Middle frontal gyrus (tissue), 1 donor: ENCODE results near the gene INO80C.
A peak's percentile ranks its signal among the peaks of the same experiment; 100 is the strongest.

Experiments
- DNase-seq: peaks from one replicate; pipeline ENCODE4 v3.0.0-alpha.2; 2015; ENCODE audit warnings: low spot score; ENCODE audit errors: extremely low spot score

INO80C gene, protein sequence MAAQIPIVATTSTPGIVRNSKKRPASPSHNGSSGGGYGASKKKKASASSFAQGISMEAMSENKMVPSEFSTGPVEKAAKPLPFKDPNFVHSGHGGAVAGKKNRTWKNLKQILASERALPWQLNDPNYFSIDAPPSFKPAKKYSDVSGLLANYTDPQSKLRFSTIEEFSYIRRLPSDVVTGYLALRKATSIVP

DNA sequence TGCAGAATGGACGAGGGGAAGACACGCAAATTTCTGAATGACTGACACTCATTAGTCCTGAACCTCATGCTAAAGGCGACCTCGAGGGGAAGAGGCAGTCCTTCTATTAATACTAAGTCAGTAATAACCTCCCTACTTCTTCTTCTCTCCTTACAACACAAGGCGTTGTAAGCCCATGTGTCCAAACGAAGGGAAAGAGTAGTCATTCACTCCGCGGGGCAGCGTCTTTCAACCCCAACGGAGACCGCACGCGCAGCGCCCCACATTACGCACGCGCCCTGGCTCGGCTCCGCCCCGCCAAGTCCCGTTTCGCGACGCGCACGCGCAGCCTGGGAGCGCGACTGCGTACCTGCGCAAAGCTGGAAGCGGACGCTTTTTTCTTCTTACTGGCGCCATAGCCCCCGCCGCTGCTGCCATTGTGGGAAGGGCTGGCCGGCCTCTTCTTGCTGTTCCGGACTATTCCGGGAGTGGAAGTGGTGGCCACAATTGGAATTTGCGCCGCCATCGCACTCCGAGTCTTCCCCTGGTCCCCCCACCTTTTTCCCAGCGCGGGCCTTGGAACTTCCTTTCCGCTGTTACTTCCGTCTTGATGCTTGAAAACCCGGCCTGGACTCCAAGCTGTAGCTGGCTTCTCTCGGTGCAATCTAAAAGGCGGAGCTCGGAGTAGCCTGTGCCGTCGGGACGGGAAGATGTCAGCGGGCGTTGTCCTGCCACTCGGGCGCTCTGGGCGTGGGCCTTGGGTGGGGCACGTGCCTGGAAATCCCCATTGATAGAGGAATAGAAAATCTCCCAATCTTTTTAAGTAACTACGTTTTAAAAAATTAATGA is at the start of gene INO80C:
INO80C (minus strand) TSS at position 591 of the 828 bp plus-strand sequence; CDS start at position 505, 86 bp downstream.
- peak; percentile 86 for DNase-seq

DNA sequence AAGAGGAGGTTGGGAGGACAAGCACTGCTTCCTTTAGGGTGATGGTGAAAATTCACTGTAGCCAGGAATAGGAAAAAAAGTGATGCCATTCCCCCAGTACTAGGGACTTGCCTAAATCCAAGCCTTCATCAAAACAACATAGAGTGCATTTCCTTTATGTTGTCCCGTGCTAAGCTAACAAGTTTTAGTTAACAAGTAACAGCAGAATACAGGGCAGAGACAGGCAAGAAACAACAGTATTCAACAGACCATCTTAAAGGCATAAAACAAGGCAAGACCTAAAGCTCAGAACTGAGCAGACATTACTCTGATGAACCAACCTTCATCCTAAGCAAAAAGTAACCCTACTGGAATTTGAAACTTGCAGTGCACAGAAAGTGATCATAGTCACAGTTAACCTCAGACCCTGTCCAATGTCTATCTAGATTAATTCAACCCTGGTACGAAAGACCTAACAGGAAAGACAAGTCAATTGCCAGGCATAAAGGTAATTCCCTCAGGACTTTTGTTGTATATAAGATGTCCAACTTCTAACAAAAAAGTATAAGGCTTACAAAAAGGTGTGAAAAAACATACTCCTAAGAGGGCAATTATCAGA is 49.3 kb upstream of the INO80C start:
- no peak for DNase-seq

DNA sequence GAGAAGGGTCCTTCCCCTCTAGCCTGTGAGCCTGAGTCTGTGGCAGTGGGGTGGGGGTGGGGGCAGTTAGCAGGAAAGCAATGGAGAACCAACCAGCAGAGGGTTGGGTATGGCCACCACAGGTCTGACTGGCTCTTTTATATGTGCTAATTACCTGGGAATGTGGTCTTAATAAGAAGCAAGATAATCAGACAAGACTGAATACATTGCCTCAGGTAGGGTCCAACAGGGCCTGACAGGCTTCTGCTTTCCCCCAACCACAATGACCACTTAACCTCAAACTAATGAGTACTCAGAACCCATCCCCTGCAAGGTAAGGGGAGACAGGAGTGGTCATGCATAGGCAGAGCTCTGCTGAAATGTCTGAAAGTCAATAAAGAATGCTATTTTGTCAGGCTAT is 44.6 kb upstream of the INO80C start:
- no peak for DNase-seq

- DNase-seq: no peak
Measured at GRCh38 chr18:35535297-35535696, 37.5 kb upstream of the INO80C start.

DNA sequence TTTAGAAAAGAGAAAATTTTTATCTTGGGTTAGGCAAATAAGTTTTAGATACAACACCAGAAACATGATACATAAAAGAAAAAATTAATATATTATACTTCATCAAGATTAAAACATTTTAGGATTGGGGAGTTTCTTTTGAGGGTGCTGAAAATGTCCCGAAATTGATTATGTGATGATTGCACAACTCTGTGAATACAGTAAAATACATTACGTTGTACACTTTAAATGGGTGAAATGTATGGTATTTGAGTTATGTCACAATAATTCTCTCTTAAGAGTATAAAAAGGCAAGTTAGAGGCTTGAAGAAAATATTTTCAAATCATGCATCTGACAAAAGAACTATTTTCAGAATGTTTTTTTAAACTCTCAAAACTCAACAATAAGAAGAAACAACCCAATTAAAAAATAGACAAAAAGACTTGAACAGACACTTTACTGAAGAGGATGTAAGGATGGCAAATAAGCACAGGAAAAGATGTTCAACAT is 36.2 kb upstream of the INO80C start:
- DNase-seq: no peak

GRCh38 chr18:35528749-35529274 is 31.1 kb upstream of the INO80C start:
- DNase-seq: no peak

GRCh38 chr18:35526495-35527059 is 28.8 kb upstream of the INO80C start:
- no peak for DNase-seq

DNA sequence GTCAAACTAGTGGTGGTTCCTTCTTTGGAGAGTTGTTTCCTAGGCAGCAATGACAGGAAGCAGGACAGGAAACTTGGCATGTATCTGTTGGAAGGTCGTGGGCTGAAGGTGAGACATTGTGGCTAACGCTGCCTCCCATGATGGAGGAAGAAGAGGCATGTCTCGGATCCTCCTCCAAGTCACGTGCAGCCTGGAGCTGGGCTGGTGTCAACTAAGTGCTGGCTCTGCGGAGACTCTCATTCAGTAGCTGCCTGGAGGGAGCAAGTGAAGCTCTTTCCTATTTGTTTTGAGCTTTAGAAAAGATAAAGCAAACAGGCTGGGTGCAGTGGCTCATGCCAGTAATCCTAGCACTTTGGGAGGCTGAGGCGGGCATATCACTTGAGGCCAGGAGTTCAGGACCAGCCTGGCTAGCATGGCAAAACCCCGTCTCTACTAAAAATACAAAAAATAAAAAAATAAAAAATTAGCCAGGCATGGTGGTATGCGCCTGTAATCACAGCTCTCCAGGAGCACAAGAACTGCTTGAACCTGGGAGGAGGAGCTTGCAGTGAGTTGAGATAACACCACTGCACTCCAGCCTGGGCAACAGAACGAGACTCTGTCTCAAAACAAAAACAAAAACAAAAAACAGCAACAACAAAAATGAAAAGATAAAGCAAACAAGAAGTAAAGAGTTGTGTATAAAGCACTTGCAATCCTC is 28.2 kb upstream of the INO80C start:
- no peak for DNase-seq

- no peak for DNase-seq
Measured at GRCh38 chr18:35524226-35524625, 26.5 kb upstream of the INO80C start.

GRCh38 chr18:35522130-35522959 is 24.6 kb upstream of the INO80C start:
- no peak for DNase-seq

GRCh38 chr18:35521133-35521532 is 23.4 kb upstream of the INO80C start:
- no peak for DNase-seq

GRCh38 chr18:35519148-35519899 is 21.6 kb upstream of the INO80C start:
- no peak for DNase-seq

DNA sequence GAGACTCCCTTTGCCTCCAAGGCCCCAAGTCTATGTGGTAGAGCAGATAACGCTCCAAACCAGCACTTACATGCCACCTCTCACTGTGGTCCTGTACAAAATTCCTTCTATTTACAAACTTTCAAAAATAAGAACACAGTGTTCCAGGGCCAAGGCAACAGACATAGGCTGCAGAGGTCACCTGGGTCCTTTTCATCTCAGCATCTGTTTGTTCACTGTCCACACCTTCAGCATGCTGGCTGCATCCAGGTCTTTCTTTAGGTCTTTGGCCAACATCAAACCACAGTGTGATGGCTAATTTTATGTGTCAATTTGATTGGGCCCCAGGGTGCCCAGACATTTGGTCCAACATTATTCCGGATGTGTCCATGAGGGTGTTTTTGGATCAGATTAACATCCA is 20.0 kb upstream of the INO80C start:
- DNase-seq: no peak

- DNase-seq: no peak
Measured at GRCh38 chr18:35516789-35517188, 19.0 kb upstream of the INO80C start.

- no peak for DNase-seq
Measured at GRCh38 chr18:35516351-35516750, 18.6 kb upstream of the INO80C start.

DNA sequence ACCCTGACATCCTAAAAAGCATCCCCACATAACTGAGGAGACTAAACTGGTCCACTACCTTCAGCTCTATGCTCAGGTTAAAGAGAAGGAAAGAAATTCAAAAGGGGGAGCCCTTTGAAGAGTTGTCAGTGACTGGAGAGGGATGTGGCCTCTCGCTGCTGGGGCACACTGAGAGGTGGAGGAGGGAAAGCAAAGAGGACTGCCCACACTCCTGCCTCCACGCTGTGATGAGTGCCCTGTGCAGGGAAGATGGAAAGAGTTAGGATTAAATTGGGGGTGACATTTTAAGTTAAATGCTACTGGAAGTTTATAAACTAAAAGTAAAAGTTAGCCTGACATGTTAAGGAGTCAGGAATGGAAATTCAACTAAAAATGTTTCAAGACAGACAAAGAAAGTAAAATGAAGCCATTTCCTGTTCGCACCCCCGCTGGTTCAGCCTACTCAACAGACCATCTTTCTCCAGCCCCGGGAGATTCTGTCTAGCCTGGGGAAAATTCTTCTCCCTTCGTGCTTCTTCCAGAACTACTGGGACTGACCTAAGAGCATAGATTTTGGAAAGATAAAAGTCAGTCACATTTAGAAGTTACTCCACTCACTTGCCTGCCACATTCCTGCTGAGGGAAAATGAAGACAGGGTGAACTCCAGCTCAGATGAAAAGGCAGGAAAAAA is 17.8 kb upstream of the INO80C start:
- no peak for DNase-seq

DNA sequence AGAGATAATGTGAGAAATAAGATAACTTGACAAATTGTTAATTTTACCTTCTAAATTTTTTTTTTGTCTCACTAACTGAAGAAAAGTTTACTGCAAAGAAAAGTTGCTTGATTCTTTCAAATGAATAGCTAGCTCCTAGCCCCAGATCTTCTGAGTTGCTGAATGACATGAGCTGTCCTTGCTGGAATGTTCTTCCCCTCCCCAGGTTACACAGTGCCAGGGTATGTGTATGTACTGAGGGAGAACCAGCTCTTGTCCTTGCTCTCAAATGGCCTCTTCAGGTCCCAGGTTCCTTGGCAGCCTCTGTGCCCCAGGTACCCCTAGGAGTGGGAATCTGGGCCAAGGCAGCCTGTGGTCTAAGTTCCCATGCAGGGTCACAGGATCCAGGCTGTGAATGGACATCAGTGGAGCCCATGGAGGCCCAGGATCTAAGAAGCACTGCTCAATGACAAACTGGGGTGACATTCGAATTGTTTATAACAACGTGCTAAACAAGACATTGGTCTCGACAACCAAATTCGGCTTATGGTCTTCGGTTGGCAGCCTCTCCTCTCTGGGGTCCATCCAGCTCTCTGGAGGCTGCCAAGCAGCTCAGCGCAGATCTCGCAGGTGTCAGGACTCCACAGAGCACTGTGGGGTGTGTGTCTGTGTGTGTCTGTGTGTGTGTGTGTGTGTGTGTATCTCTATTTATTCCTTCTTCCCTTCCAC is 17.1 kb upstream of the INO80C start:
- DNase-seq: no peak

GRCh38 chr18:35514283-35514682 is 16.5 kb upstream of the INO80C start:
- DNase-seq: no peak
